Type B pancreatic cell (in vitro differentiated cells): Measurements from ENCODE around the gene COL23A1. TPM values are rescaled to one million over a fixed set of nuclear protein-coding genes. Genes with fewer than 3 reads are reported as not detected.

ENCODE experiments used
- DNase-seq: peaks from one replicate; pipeline ENCODE4 v3.0.0; 2021; ENCODE audit warnings: mixed read lengths; ENCODE audit not compliant: unreplicated experiment; ENCODE audit errors: extremely low spot score
- H3K27ac Mint-ChIP-seq: 2 replicates; pipeline ENCODE4 v1.8.0; 2021; ENCODE audit warnings: mild to moderate bottlenecking, mixed read lengths
- H3K27me3 Mint-ChIP-seq: 2 replicates; pipeline ENCODE4 v1.8.0; 2021; ENCODE audit warnings: mixed read lengths
- H3K36me3 Mint-ChIP-seq: 2 replicates; pipeline ENCODE4 v1.8.0; 2021; ENCODE audit warnings: mixed read lengths
- H3K4me1 Mint-ChIP-seq: one replicate; pipeline ENCODE4 v1.8.0; 2021; ENCODE audit warnings: mixed read lengths; ENCODE audit not compliant: unreplicated experiment
- H3K4me3 Mint-ChIP-seq: 2 replicates; pipeline ENCODE4 v1.8.0; 2021; ENCODE audit warnings: mild to moderate bottlenecking, mixed read lengths
- H3K9me3 Mint-ChIP-seq: 2 replicates; pipeline ENCODE4 v1.8.0; 2021; ENCODE audit warnings: mixed read lengths
- CTCF ChIP-seq: fragments of 200-600 bp; sonication (generic); conservative IDR thresholded peaks from 2 replicates; pipeline ENCODE4 v1.5.0; 2021; ENCODE audit warnings: antibody characterized with exemption, mild to moderate bottlenecking
- total RNA-seq: library from RNA; stranded (reverse); gene quantifications from 2 replicates; pipeline ENCODE4 v1.2.1, GENCODE V29; 2021; ENCODE audit warnings: low replicate concordance

COL23A1 gene
- total RNA-seq, 1 donor from 2014 or later, result 15.5 TPM

GRCh38 chr5:178520851-178521250, 69.3 kb downstream of the COL23A1 start:
- no peak overlapping the region for H3K4me3 Mint-ChIP-seq
- no peak for DNase-seq
- H3K27ac Mint-ChIP-seq, result no peak overlapping the region
- H3K9me3 Mint-ChIP-seq, result no peaks in the 10 kb centered on the region
- H3K36me3 Mint-ChIP-seq, result peaks cover 6% of the 10 kb centered on the region
- H3K27me3 Mint-ChIP-seq, result peaks cover 4% of the 10 kb centered on the region
- no peak for TF ChIP-seq CTCF
- peaks cover 4% of the 10 kb centered on the region for H3K4me1 Mint-ChIP-seq

DNA sequence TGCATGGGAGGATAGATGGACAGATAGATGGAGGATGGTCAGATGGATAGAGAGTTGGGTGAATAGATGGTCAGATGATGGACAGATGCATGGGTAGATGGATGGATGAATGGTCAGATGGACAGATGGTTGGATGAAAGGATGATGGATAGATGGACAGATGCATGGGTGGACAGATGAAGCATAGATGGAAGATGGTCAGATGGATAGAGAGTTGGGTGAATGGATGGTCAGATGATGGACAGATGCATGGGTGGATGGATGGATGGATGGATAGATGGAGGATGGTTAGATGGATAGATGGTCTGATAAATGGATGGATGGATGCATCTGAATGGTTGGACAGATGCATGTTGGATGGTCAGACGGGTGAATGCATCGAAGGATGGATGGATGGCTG, 70.4 kb downstream of the COL23A1 start:
- Mint-ChIP-seq H3K4me1 (peaks cover 4% of the 10 kb centered on the region), H3K4me3 (no peak overlapping the region), H3K36me3 (peaks cover 6% of the 10 kb centered on the region), H3K9me3 (no peaks in the 10 kb centered on the region), H3K27me3 (peaks cover 4% of the 10 kb centered on the region), H3K27ac (no peak overlapping the region)
- no peak for TF ChIP-seq CTCF
- no peak for DNase-seq

DNA sequence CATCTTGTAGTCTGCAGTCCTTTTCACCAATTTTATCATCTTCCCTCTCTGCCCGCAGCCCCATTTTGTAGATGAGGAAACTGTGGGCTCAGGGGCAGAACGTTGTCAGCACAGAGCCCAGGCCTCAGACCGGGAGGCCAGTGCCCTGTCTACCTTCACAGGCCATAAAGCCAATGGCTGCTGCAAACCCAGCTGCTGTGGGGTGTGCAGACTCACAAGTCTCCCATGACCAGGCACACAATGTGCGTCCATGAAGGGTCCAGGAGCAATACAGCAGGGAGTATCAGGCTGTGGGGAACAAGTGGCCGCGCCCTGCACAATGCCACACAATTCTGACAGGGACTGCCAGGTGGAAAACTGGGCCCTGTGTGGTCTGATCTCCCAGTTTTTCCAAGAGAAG, 71.0 kb downstream of the COL23A1 start:
- Mint-ChIP-seq H3K27me3 (peaks cover 4% of the 10 kb centered on the region), H3K36me3 (peaks cover 6% of the 10 kb centered on the region), H3K4me3 (no peak overlapping the region), H3K27ac (no peak overlapping the region), H3K4me1 (peaks cover 4% of the 10 kb centered on the region), H3K9me3 (peaks cover under 1% of the 10 kb centered on the region)
- no peak for TF ChIP-seq CTCF
- DNase-seq, result no peak

DNA sequence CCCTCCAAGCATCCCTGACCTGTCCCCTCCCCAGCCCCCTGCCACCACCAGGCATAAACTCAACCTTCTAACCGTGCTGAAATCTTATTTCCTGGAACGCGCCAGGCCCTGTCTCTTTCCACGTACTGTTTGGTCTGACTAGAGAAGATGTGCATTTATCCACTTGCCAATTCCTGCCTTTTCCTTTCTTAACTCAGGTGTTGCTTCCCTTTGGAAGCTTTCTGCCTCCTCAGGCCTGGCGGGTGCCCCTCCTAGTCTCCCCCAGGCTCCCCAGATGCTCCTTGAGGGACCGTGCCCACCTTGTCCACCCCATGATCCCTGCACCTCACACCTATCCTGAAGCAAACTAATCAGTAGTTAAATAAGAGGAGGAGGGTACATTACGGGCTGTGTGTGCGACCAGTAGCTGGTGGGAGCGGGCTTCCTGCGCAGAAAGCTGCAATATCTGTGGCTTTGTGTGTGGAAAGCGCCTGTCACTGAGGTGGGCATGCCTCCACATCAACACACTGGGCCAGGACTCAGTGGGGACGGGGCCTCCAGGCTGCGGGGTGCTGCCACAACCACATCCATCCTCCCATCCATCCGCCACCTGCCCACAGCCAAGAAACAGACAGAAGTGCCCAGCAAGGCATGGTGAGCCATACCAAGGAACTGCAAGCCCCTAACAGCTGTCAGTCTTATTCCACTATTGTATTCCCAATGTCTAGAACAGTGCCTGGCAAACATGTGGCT, 73.5 kb downstream of the COL23A1 start:
- H3K27me3 Mint-ChIP-seq, result peaks cover 9% of the 10 kb centered on the region
- H3K4me3 Mint-ChIP-seq, result no peak overlapping the region
- no peak for DNase-seq
- peaks cover 4% of the 10 kb centered on the region for H3K4me1 Mint-ChIP-seq
- no peak overlapping the region for H3K27ac Mint-ChIP-seq
- peaks cover 4% of the 10 kb centered on the region for H3K9me3 Mint-ChIP-seq
- H3K36me3 Mint-ChIP-seq, result peaks cover 10% of the 10 kb centered on the region
- TF ChIP-seq CTCF, result no peak

DNA sequence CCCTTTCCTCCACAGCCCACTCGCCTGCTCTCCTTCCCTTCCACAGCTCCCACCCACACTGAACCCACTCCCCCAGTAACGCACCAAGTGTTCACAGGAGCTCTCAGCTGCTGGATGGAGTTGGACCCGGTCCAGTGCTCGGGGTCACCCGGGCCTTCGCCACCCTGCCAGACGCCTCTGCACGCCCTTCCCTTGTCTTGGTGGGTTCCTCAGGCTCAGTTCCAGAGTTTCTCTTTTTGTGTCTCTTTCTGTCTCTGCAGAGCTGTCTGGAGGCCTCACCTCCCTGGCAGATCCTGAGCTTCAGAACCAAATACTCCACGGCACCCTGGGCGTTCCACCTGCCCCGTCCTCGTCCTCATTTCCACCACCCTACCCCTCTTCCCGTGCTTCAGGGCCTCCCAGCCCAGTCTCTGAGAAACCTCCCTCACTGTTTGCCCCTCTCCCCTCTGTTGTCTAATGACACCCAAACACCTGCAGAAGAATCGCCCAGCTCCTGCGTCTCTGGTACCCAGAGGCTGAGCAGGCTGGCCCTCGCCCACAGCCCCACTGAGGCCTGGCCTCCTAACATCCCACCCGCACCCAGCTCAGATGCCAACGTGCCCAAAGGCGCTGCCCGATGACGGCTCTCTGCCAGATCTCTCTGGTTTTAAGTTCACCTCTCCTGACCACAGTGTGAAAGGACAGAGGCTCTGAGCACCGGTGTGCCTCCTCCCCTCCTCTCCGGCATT, 74.3 kb downstream of the COL23A1 start:
- Mint-ChIP-seq H3K9me3 (peaks cover 4% of the 10 kb centered on the region), H3K27ac (no peak overlapping the region), H3K4me3 (no peak overlapping the region), H3K36me3 (peaks cover 10% of the 10 kb centered on the region), H3K4me1 (peaks cover 10% of the 10 kb centered on the region), H3K27me3 (peaks cover 9% of the 10 kb centered on the region)
- no peak for TF ChIP-seq CTCF
- DNase-seq, result no peak
